SK-N-MC (cell line): ENCODE measurements around the gene VEPH1.

Source experiments
- EZH2 ChIP-seq: fragments of 200-600 bp; sonication (generic); IDR thresholded peaks from one replicate; pipeline ENCODE4 v1.6.1; 2017; ENCODE audit warnings: antibody characterized with exemption
- FOXP2 ChIP-seq: optimal IDR thresholded peaks from 2 replicates; pipeline ENCODE3; 2011; ENCODE audit warnings: mild to moderate bottlenecking, moderate library complexity; ENCODE audit not compliant: insufficient read depth; ENCODE audit errors: extremely low read length, control extremely low read depth
- POLR2AphosphoS5 ChIP-seq: IDR thresholded peaks from 2 replicates; pipeline ENCODE4 v1.6.1; 2012; ENCODE audit warnings: mild to moderate bottlenecking, low read depth, low read length, borderline replicate concordance

DNA sequence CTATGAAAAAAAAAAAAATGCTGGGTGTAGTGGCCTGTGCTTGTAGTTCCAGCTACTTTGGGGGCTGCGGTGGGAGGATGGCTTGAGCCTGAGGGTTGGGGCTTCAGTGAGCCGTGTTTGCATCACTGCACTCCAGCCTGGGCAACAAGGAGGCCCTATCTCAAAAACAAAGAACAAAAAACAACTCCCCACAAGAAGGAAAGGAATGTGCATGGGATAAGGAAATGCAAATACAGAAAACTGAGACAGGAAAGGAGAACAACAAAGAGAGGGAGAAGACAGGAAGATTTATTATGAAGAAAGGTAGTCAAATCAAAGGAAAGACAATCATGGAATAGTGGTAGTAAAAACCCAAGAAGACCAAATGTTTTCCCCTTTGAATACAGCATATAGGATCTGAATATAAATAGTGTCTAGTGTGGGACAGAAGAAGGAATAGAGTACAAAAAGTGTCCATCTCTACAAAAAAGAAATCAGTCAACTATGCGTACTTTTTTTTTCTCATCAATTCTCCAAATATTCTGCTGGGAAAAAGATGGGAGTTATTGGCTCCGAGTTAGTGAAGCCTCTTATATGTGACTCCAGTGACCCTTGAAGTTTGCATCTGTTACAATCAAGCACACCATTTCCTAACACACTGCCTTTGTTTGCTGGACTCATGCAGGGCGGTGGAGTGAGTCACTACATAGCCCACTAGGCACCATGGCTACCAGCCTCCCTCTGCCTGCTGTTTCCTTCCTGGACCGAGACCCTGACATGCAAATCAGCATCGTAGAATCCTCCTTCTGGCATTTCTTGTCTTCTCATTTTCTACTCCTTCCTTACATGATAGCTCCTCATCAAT, 167.8 kb downstream of the VEPH1 start:
- TF ChIP-seq POLR2AphosphoS5 (no peak), EZH2 (no peak), FOXP2 (no peak)
